Measurements from ENCODE around the gene CRACR2A.

The CRACR2A gene

GRCh38 chr12:3681595-3682061, 71.3 kb downstream of the CRACR2A start:
- DNase-seq (ENCODE audit: low read depth): no peak

- no peak for DNase-seq (ENCODE audit: low read depth)
Measured at GRCh38 chr12:3680919-3681594, 71.9 kb downstream of the CRACR2A start.

- no peak for DNase-seq (ENCODE audit: low read depth)
Measured at GRCh38 chr12:3679831-3680230, 73.1 kb downstream of the CRACR2A start.

GRCh38 chr12:3677609-3678008, 75.3 kb downstream of the CRACR2A start:
- DNase-seq (ENCODE audit: low read depth): no peak

- DNase-seq (ENCODE audit: low read depth): no peak
Measured at GRCh38 chr12:3673981-3674708, 78.8 kb downstream of the CRACR2A start.

GRCh38 chr12:3672113-3672509, 80.8 kb downstream of the CRACR2A start:
- no peak for DNase-seq (ENCODE audit: low read depth)

GRCh38 chr12:3671330-3672112, 81.4 kb downstream of the CRACR2A start:
- no peak for DNase-seq (ENCODE audit: low read depth)

GRCh38 chr12:3670083-3670620, 82.8 kb downstream of the CRACR2A start:
- DNase-seq (ENCODE audit: low read depth): no peak

GRCh38 chr12:3669594-3669993, 83.3 kb downstream of the CRACR2A start:
- DNase-seq (ENCODE audit: low read depth): no peak

- DNase-seq (ENCODE audit: low read depth): no peak
Measured at GRCh38 chr12:3668479-3669165, 84.3 kb downstream of the CRACR2A start.

GRCh38 chr12:3667485-3667884, 85.4 kb downstream of the CRACR2A start:
- DNase-seq (ENCODE audit: low read depth): no peak

- DNase-seq (ENCODE audit: low read depth): no peak
Measured at GRCh38 chr12:3666441-3666840, 86.5 kb downstream of the CRACR2A start.

- no peak for DNase-seq (ENCODE audit: low read depth)
Measured at GRCh38 chr12:3662521-3662921, 90.4 kb downstream of the CRACR2A start.

- DNase-seq (ENCODE audit: low read depth): no peak
Measured at GRCh38 chr12:3661028-3661427, 91.9 kb downstream of the CRACR2A start.

- DNase-seq (ENCODE audit: low read depth): no peak
Measured at GRCh38 chr12:3658327-3659163, 94.4 kb downstream of the CRACR2A start.

- no peak for DNase-seq (ENCODE audit: low read depth)
Measured at GRCh38 chr12:3656946-3657622, 95.8 kb downstream of the CRACR2A start.

- no peak for DNase-seq (ENCODE audit: low read depth)
Measured at GRCh38 chr12:3655328-3655900, 97.5 kb downstream of the CRACR2A start.

- DNase-seq (ENCODE audit: low read depth): no peak
Measured at GRCh38 chr12:3651585-3652424, 101.1 kb downstream of the CRACR2A start.

GRCh38 chr12:3647504-3647903, 105.4 kb downstream of the CRACR2A start:
- no peak for DNase-seq (ENCODE audit: low read depth)
